Stimulated activated CD4-positive, alpha-beta T cell treated with anti-CD3 and anti-CD28 coated beads, Interleukin-2, amount 100 ng/mL, for 24 hours (primary cell): Measurements from ENCODE around the gene HLA-DOA.

ENCODE experiments used
- DNase-seq, 2 donors: peaks; one replicate each; pipeline ENCODE4 v3.0.0-alpha.2; 2020

HLA-DOA gene

DNA sequence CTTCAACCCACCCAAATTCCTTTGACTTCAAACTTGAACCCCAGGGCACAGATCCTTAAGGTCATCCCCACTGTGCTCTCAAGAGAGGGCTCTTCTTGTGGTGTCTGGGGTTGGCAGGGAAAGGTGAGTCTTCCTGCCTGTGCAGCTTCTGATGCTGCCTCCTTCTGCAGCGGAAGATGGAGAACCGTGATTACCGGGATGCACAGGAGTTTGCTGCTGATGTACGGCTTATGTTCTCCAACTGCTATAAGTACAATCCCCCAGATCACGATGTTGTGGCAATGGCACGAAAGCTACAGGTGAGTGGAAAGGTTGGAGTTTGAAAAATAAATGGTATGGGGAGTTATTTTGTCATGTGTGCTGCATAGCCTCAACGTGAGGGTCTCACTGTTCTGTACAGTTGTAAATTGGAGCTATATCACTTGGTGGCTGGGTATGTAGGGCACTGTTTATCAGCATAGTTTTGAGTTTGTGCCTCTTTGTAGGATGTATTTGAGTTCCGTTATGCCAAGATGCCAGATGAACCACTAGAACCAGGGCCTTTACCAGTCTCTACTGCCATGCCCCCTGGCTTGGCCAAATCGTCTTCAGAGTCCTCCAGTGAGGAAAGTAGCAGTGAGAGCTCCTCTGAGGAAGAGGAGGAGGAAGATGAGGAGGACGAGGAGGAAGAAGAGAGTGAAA is 32.0 kb downstream of the HLA-DOA start:
- no peak for DNase-seq

DNA sequence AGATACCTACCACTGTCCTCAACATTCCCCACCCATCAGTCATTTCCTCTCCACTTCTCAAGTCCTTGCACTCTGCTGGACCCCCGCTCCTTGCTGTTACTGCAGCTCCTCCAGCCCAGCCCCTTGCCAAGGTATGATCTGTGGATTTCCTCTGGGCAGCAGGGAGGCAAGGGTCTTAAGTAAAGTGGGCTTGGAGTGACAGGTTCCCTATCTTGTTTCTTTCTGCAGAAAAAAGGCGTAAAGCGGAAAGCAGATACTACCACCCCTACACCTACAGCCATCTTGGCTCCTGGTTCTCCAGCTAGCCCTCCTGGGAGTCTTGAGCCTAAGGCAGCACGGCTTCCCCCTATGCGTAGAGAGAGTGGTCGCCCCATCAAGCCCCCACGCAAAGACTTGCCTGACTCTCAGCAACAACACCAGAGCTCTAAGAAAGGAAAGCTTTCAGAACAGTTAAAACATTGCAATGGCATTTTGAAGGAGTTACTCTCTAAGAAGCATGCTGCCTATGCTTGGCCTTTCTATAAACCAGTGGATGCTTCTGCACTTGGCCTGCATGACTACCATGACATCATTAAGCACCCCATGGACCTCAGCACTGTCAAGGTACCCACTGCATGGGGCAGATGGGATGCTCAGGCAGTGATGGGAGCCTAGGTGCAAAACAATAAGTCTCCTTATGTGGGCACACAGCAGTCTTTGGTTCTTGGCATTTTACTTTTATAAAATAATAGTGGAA is 32.9 kb downstream of the HLA-DOA start:
- DNase-seq, result no peak

- DNase-seq, result no peak
Observed at GRCh38 chr6:32975886-32976285, 33.5 kb downstream of the HLA-DOA start.

GRCh38 chr6:32974541-32975308 is 34.7 kb downstream of the HLA-DOA start:
- no peak for DNase-seq

- DNase-seq, result no peak
Observed at GRCh38 chr6:32974016-32974333, 35.4 kb downstream of the HLA-DOA start.

- DNase-seq, result peak; percentile 53 to 61
Observed at GRCh38 chr6:32973144-32974015, 36.0 kb downstream of the HLA-DOA start.

DNA sequence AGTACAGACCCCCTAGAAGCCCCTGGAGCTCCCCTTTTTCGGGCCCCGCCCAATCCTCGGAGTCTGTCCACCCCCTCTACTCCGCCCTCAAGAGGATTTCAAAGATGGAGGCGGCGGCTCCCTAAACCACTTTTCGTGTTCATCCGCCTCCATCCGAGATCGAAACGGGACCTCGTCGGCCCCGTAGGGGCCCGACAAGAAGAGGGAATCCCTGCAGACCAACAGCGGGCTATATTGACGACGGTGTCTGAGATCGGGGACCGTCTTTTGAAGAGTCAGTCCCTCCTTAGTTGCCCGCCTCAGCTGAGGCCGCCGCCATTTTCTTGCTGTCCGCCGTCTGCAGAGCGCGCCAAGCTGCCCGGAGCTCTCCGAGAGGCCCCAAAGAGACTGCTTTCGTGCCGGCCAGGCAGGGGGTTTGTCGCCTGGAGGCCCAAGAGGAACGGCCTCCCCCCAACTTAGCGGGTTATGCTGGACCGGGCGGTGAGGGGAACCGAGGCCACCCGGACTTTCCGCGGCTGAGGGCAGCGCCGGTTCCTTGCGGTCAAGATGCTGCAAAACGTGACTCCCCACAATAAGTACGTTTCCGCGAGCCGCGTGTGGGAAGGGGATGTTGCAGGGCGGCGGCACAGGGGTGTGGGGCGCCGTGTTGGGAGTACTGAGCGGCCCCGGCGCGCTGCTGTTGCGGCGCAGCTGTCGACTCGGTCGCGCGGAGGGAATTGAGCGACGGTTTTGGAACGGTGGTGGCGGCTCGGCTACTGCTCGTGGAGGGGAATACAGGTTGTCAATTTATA is 36.8 kb downstream of the HLA-DOA start:
- peak; percentile 53 to 68 for DNase-seq

- peak; percentile 99 for DNase-seq
Observed at GRCh38 chr6:32971581-32972352, 37.6 kb downstream of the HLA-DOA start.

DNA sequence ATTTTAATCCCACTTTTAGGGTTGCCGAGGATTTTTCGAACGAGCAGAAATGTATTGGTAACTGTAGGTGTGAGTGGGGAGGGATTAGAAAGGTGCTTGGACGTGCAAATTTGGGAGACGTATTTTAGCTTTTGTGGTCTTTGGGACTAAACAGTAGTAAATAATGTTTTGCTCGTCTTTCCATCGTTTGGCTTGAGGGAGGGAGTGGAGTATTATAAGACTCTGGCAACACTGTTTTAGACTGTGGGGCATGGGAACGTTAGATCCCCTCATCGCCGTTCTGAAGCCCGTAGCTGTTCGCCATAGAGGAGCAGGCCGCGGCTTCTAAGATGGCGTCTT is 38.2 kb downstream of the HLA-DOA start:
- DNase-seq, result no peak

DNA sequence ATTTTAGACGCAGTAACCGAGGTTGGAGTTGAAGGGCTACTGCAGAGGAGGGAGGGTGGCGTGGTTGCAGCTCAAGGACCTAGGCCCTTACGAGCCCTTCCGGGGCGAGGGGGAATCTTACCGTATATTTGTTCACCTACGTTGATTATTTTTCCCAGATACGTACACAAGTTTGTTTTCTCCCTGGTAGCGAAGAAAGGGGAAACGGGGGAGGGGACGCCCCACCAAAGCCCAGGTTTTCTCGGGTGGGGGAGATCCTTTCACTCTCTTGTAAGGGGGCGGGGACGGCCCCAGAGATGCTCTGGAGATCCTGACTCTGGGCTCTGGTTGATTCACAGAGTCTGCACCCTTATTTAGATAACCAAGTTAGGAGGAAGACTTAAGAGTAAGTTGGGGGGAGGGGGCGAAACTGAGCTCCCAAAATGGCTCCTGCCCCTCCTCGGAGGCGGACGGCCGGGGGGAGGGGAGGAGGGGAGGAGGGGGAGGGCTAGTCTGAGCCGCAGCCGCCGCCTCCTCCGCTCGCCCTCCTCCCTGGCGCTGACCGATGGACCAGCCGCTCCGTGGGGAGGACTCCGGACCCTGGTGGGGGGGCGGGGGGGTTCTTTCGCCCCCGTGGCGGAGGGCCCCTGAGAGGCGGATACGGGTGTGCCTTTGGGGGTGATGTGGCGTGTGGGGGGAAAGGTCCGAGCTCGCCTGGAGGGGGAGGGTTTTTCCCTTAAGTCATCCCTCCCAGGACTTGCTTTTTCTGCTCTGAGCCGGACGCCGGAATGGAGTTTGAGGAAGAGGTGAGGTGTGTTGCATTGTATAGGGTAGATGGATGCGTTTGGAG is 38.8 kb downstream of the HLA-DOA start:
- DNase-seq, result peak; percentile 81 to 88

DNA sequence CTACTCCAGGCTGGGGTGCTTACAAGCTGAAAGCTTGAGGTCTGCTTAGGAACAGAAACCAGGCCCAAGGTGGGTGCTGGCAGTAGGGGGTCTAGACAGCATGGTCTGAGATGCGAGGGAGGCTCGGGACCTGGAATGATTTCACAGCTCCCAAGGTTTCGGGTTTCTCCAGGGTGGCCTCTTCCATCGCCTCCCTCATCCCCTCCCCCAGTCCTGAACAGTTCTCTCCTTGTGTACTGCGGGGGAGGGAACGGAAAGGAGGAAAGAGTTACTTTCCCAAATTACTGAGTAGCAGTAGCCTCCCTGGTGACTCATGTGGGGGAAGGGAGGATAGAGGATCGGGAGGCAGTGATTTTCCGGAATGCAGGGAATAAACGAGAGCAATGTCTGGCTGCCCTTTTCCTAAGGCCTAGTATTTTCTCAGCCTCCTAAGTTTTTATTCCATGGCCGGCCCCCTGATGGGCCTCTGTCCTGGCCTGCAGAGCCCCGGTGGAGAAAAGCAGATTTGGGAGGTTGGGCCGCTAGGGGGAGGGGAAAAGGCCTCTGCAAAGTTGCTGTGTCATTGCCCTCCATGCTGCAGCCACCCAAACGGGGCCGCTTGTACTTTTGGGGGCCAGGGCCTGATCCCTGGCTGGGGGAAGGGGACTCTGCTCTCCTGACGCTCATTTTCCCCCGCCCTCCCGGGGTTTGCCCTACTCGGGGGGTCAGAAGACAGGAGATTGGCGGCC is 39.5 kb downstream of the HLA-DOA start:
- DNase-seq, result peak; percentile 78 to 83

- peak; percentile 74 for DNase-seq
Observed at GRCh38 chr6:32968867-32969684, 40.3 kb downstream of the HLA-DOA start.

DNA sequence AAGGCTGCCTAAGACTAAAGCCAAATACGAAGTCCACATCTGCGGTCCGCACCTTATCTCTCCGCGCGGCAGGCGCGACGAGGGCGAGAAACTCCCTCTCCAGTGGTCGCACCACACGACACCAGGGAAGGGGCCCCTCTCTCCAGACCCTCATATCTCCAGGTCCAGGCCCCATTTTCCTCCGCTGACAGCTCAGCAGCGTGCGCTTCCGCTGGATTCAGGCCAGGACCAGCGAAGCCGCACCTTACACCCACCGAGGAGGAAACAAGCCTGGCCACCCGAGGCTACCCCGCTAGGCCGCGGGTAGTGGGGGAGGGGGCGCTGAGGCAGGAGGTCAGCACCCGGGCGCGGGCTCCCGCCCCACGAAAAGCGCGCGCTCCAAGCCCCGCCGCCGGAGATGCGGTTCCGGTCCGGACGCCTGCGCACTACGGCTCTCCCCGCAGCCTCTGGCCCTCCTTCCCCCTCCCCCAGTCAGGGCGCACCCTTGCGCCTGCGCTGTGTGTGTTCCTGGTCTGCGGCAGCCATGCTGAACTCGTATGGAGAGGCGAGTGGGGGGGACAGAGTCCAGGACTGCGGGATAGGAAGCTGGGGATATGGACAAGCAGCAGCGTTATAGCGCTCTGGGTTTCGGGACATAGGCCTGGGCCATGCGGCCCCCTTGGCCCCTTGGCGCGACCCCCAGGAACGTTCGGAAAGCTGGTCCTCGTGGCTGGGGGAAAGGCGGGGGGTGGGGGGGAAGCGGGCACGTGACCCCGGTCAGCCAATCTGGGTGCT is 41.1 kb downstream of the HLA-DOA start, which contains the start of gene BRD2:
TSS of gene BRD2 (plus strand) at position 502 of the 774 bp plus-strand sequence. CDS start 4,305 bp downstream, outside the sequence.
- peak; percentile 95 to 96 for DNase-seq

- no peak for DNase-seq
Observed at GRCh38 chr6:32967151-32968091, 42.0 kb downstream of the HLA-DOA start.

- no peak for DNase-seq
Observed at GRCh38 chr6:32964776-32965175, 44.6 kb downstream of the HLA-DOA start.

- no peak for DNase-seq
Observed at GRCh38 chr6:32963866-32964265, 45.5 kb downstream of the HLA-DOA start.
